Measurements from ENCODE around the gene CDC25C.
"Not testable (repeated sequence)": the region's sequence is repeated elsewhere in the genome, so short reads cannot be mapped to it uniquely, and the experiment has no call there.

CDC25C gene

GRCh38 chr5:138349852-138350562, 18.4 kb upstream of the CDC25C start:
- in situ Hi-C loops (cut with HindIII; ENCODE audit: low sequenced_read_pairs) = loop anchor here (5.0 to 10.0 kb wide), 2 partner anchors 55 to 87 kb away; partner anchors contain the start of gene REEP2

- in situ Hi-C loops (cut with HindIII; ENCODE audit: low sequenced_read_pairs) = no loop called here
Measured at GRCh38 chr5:138346889-138347288, 15.3 kb upstream of the CDC25C start.

- in situ Hi-C loops (cut with HindIII; ENCODE audit: low sequenced_read_pairs) = no loop called here
Measured at GRCh38 chr5:138344887-138345622, 13.5 kb upstream of the CDC25C start.

- in situ Hi-C loops (cut with HindIII; ENCODE audit: low sequenced_read_pairs) = no loop called here
Measured at GRCh38 chr5:138340008-138340407, 8.4 kb upstream of the CDC25C start.

GRCh38 chr5:138339464-138339863, 7.9 kb upstream of the CDC25C start:
- in situ Hi-C loops (cut with HindIII; ENCODE audit: low sequenced_read_pairs) = no loop called here

GRCh38 chr5:138339091-138339456, 7.5 kb upstream of the CDC25C start:
- in situ Hi-C loops (cut with HindIII; ENCODE audit: low sequenced_read_pairs) = no loop called here

- in situ Hi-C loops (cut with HindIII; ENCODE audit: low sequenced_read_pairs) = no loop called here
Measured at GRCh38 chr5:138338411-138339090, 6.9 kb upstream of the CDC25C start.

- in situ Hi-C loops (cut with HindIII; ENCODE audit: low sequenced_read_pairs) = no loop called here
Measured at GRCh38 chr5:138337685-138338410, 6.2 kb upstream of the CDC25C start, which contains the start of gene FAM53C. TSS of gene FAM53C (plus strand) at chr5:138338266. CDS start at chr5:138341336, 3,070 bp downstream.

GRCh38 chr5:138336952-138337684, 5.5 kb upstream of the CDC25C start:
- in situ Hi-C loops (cut with HindIII; ENCODE audit: low sequenced_read_pairs) = no loop called here

GRCh38 chr5:138334867-138335447, 3.4 kb upstream of the CDC25C start:
- in situ Hi-C loops (cut with HindIII; ENCODE audit: low sequenced_read_pairs) = no loop called here

GRCh38 chr5:138330813-138331448, 673 bp downstream of the CDC25C start:
- in situ Hi-C loops (cut with HindIII; ENCODE audit: low sequenced_read_pairs) = no loop called here

- in situ Hi-C loops (cut with HindIII; ENCODE audit: low sequenced_read_pairs) = not testable (repeated sequence)
Measured at GRCh38 chr5:138318211-138318610, 13.4 kb downstream of the CDC25C start.

GRCh38 chr5:138316355-138316754, 15.2 kb downstream of the CDC25C start:
- in situ Hi-C loops (cut with HindIII; ENCODE audit: low sequenced_read_pairs) = no loop called here

GRCh38 chr5:138315751-138316278, 15.8 kb downstream of the CDC25C start:
- in situ Hi-C loops (cut with HindIII; ENCODE audit: low sequenced_read_pairs) = no loop called here

- in situ Hi-C loops (cut with HindIII; ENCODE audit: low sequenced_read_pairs) = no loop called here
Measured at GRCh38 chr5:138305797-138306196, 25.8 kb downstream of the CDC25C start.

- in situ Hi-C loops (cut with HindIII; ENCODE audit: low sequenced_read_pairs) = no loop called here
Measured at GRCh38 chr5:138303372-138303771, 28.2 kb downstream of the CDC25C start.

- in situ Hi-C loops (cut with HindIII; ENCODE audit: low sequenced_read_pairs) = no loop called here
Measured at GRCh38 chr5:138289296-138289695, 42.3 kb downstream of the CDC25C start.

GRCh38 chr5:138287246-138287645, 44.4 kb downstream of the CDC25C start:
- in situ Hi-C loops (cut with HindIII; ENCODE audit: low sequenced_read_pairs) = no loop called here
